K562 (cell line): ENCODE results near the gene IFI6. TPM values are rescaled to one million over a fixed set of nuclear protein-coding genes. Genes with fewer than 3 reads are reported as not detected.
A peak's percentile ranks its signal among the peaks of the same experiment; 100 is the strongest.

Experiments used
- ATAC-seq: fragments of 200-7000 bp; cut with Tn5 transposase; 3 replicates; pipeline ENCODE4 v1.9.1; 2020; ENCODE audit warnings: moderate library complexity
- BruUV-seq: library from RNA; stranded (reverse); fragments of 400-500 nt; replicated peaks from 2 replicates; lab custom pipeline; 2021; lab: Mats Ljungman, UMichigan
- CTCF ChIA-PET: fragments of 300-600 bp; formaldehyde crosslinking; extraction: SDS; loops from one replicate; lab custom pipeline; 2021; ENCODE audit warnings: low intra/inter-chr PET ratio; lab: Yijun Ruan, JAX
- POLR2A ChIA-PET: fragments of 300-600, 350-650 bp; sonication (Branson Sonifier 250); formaldehyde crosslinking; extraction: SDS; loops from one replicate; lab custom pipeline; 2021; ENCODE audit warnings: antibody characterized with exemption, inconsistent platforms; lab: Yijun Ruan, JAX
- DNase-seq, 4 experiments: peaks; one replicate each; pipeline versions ENCODE4 v3.0.0 to v3.0.0-alpha.2; 2011 to 2018; ENCODE audit warnings: low spot score in 3 of 4, mixed read lengths in 3 of 4; ENCODE audit errors: extremely low read depth in 1 of 4
- FAIRE-seq: peaks from 2 replicates; lab custom pipeline; 2011; peaks lifted over from hg19 to GRCh38; lab: Jason Lieb, UNC
- H2AFZ ChIP-seq: 2 replicates; pipeline ENCODE4 v1.6.0; 2011; ENCODE audit warnings: low read depth, low read length, control low read depth, inconsistent platforms
- H3K27ac ChIP-seq: fragments of 200-600 bp; 3 replicates; pipeline ENCODE4 v1.8.0; 2011; ENCODE audit warnings: low read depth, mild to moderate bottlenecking, control low read depth, inconsistent platforms, low read length, moderate library complexity, mixed read lengths; ENCODE audit errors: extremely low read depth
- H3K27me3 ChIP-seq, 2 experiments: fragments of 300-600 bp in 1 of 2; 2 replicates in 1 of 2; 3 replicates in 1 of 2; pipeline versions ENCODE4 v1.6.0 to v1.8.0; 2011; ENCODE audit warnings: inconsistent platforms in 2 of 2, low read length in 2 of 2, mild to moderate bottlenecking in 1 of 2, mixed read lengths in 1 of 2, moderate library complexity in 1 of 2; ENCODE audit not compliant: control insufficient read depth in 2 of 2, insufficient read depth in 2 of 2
- H3K36me3 ChIP-seq: fragments of 300-600 bp; 3 replicates; pipeline ENCODE4 v1.8.0; 2011; ENCODE audit warnings: mild to moderate bottlenecking, low read length, inconsistent platforms; ENCODE audit not compliant: control insufficient read depth, insufficient read depth
- H3K4me1 ChIP-seq, 2 experiments: fragments of 200-600 bp in 1 of 2; replicated peaks in 1 of 2; 2 replicates in 1 of 2; 3 replicates in 1 of 2; pipeline versions ENCODE4 v1.5.1 to v1.8.0; 2011; ENCODE audit warnings: inconsistent platforms in 2 of 2, low read length in 2 of 2, mild to moderate bottlenecking in 1 of 2, mixed read lengths in 1 of 2, moderate library complexity in 1 of 2; ENCODE audit not compliant: control insufficient read depth in 2 of 2, insufficient read depth in 2 of 2
- H3K4me2 ChIP-seq: 2 replicates; pipeline ENCODE4 v1.6.1; 2011; ENCODE audit warnings: low read length, control low read depth, inconsistent platforms, mixed read lengths; ENCODE audit not compliant: insufficient read depth
- H3K4me3 ChIP-seq: fragments of 200-600 bp; sonication (generic), shearing (Covaris generic); 2 replicates; pipeline ENCODE4 v1.5.1; 2016; ENCODE audit warnings: control low read depth, inconsistent platforms
- H3K79me2 ChIP-seq: fragments of 200-600 bp; 3 replicates; pipeline ENCODE4 v1.8.0; 2011; ENCODE audit warnings: low read length, inconsistent platforms; ENCODE audit not compliant: control insufficient read depth, insufficient read depth
- H3K9ac ChIP-seq, 2 experiments: 2 replicates each; pipeline versions ENCODE4 v1.6.0 to v1.6.1; 2011; ENCODE audit warnings: low read depth in 2 of 2, low read length in 2 of 2, control low read depth in 1 of 2, inconsistent platforms in 1 of 2, mild to moderate bottlenecking in 1 of 2, mixed read lengths in 1 of 2; ENCODE audit not compliant: insufficient read depth in 1 of 2
- H3K9me1 ChIP-seq: one replicate; pipeline ENCODE4 v1.6.0; 2011; ENCODE audit warnings: inconsistent platforms, mild to moderate bottlenecking, low read length, moderate library complexity; ENCODE audit not compliant: control insufficient read depth, insufficient read depth
- H3K9me3 ChIP-seq: replicated peaks from 2 replicates; pipeline ENCODE4 v1.5.1; 2011; ENCODE audit warnings: low read depth, low read length, inconsistent platforms; ENCODE audit not compliant: control insufficient read depth, insufficient read depth
- H4K20me1 ChIP-seq: replicated peaks from 2 replicates; pipeline ENCODE4 v1.6.1; 2011; ENCODE audit warnings: low read length, inconsistent platforms, mixed read lengths; ENCODE audit not compliant: control insufficient read depth, insufficient read depth
- ASH1L ChIP-seq: fragments of 450-650 bp; IDR thresholded peaks from 2 replicates; pipeline ENCODE4 v1.6.1; 2018; ENCODE audit warnings: borderline replicate concordance, mild to moderate bottlenecking, low read depth; ENCODE audit not compliant: partially characterized antibody
- CBX1 ChIP-seq: sonication (generic); IDR thresholded peaks from 2 replicates; pipeline ENCODE4 v1.6.1; 2016; ENCODE audit warnings: antibody characterized with exemption, low read depth, mild to moderate bottlenecking
- COPS2 ChIP-seq: fragments of 450-650 bp; conservative IDR thresholded peaks from 2 replicates; pipeline ENCODE4 v1.6.1; 2016; ENCODE audit warnings: mild to moderate bottlenecking, moderate library complexity
- ESRRA ChIP-seq: fragments of 450-650 bp; IDR thresholded peaks from 2 replicates; pipeline ENCODE4 v1.6.1; 2014; ENCODE audit warnings: low read depth, mild to moderate bottlenecking, moderate library complexity, borderline replicate concordance
- FUS ChIP-seq: fragments of 200-400 bp; formaldehyde crosslinking; optimal IDR thresholded peaks from 2 replicates; pipeline ENCODE3; 2017; ENCODE audit warnings: low read depth, low read length
- MLX ChIP-seq, 2 experiments: fragments of 450-650 bp in 1 of 2; sonication (generic) in 1 of 2; formaldehyde crosslinking; conservative IDR thresholded peaks; 2 replicates each; pipeline versions ENCODE4 v1.4.0 to v1.8.1; 2020 to 2022; ENCODE audit warnings: mild to moderate bottlenecking in 1 of 2, missing genetic modification reagents in 1 of 2
- NR3C1 ChIP-seq: sonication (generic); formaldehyde crosslinking; IDR thresholded peaks from 2 replicates; pipeline ENCODE4 v1.8.1; 2022; ENCODE audit warnings: missing genetic modification reagents
- NUFIP1 ChIP-seq: fragments of 450-650 bp; IDR thresholded peaks from 2 replicates; pipeline ENCODE4 v1.6.1; 2018; ENCODE audit not compliant: partially characterized antibody
- PHF20 ChIP-seq: fragments of 450-650 bp; IDR thresholded peaks from 2 replicates; pipeline ENCODE4 v1.6.1; 2018; ENCODE audit not compliant: partially characterized antibody
- PKNOX1 ChIP-seq: fragments of 450-650 bp; IDR thresholded peaks from 2 replicates; pipeline ENCODE4 v1.6.1; 2016
- PREB ChIP-seq: sonication (generic); formaldehyde crosslinking; IDR thresholded peaks from 2 replicates; pipeline ENCODE4 v1.8.1; 2023; ENCODE audit warnings: mild to moderate bottlenecking, missing genetic modification reagents
- SMAD4 ChIP-seq: fragments of 250-450 bp; sonication (Bioruptor Pico); conservative IDR thresholded peaks from 2 replicates; pipeline ENCODE4 v1.8.0; 2021; ENCODE audit warnings: inconsistent platforms, mild to moderate bottlenecking, moderate library complexity
- SP1 ChIP-seq: sonication (generic); formaldehyde crosslinking; IDR thresholded peaks from 2 replicates; pipeline ENCODE4 v1.8.1; 2022; ENCODE audit warnings: mild to moderate bottlenecking, missing genetic modification reagents
- TCF15 ChIP-seq: fragments of 250-450 bp; sonication (Bioruptor Pico); IDR thresholded peaks from 2 replicates; pipeline ENCODE4 v1.8.0; 2022; ENCODE audit warnings: moderate library complexity, mild to moderate bottlenecking, inconsistent platforms
- THAP7 ChIP-seq: fragments of 250-450 bp; sonication (Bioruptor Pico); IDR thresholded peaks from 2 replicates; pipeline ENCODE4 v1.5.0; 2021
- ZC3H8 ChIP-seq: fragments of 450-650 bp; IDR thresholded peaks from 2 replicates; pipeline ENCODE4 v1.6.1; 2017
- ZNF764 ChIP-seq: fragments of 250-450 bp; sonication (Bioruptor Pico); IDR thresholded peaks from 2 replicates; pipeline ENCODE4 v1.4.0; 2020; ENCODE audit warnings: low read depth, mild to moderate bottlenecking, moderate library complexity
- WGBS: fragments of 100-300 bp; shearing (Covaris generic); methylation state at CpG from one replicate; pipeline ENCODE4 v1.1.6; 2016; ENCODE audit warnings: low coverage, mixed read lengths; ENCODE audit not compliant: insufficient coverage; ENCODE audit errors: missing lambda C conversion rate; 5-methylcytosine and 5-hydroxymethylcytosine counted together
- in situ Hi-C: fragments of 300-500 bp; cut with MboI; formaldehyde crosslinking; loops from 4 replicates; pipeline ENCODE4 v1.15.0; 2018; ENCODE audit warnings: inconsistent platforms, mixed read lengths
- intact Hi-C: fragments of 100-400 bp; cut with micrococcal nuclease; formaldehyde crosslinking; loops from 2 replicates; pipeline ENCODE4 v1.14.2; 2022
- polyA plus RNA-seq, 8 experiments: library from polyadenylated mRNA; depleted of rRNA in 4 of 8; stranded (reverse) in 5 of 8; unstranded in 3 of 8; fragments of >200 nt; fragmentation: Nextera tagmentation in 2 of 8; fragmentation: Illumina TruSeq in 1 of 8; extraction: Ambion mirVana in 2 of 8; extraction: Trizol in 1 of 8; gene quantifications; 2 replicates each; pipeline versions ENCODE4 v1.2.1 to v1.2.3, GENCODE V29; 2011 to 2014; ENCODE audit warnings: inconsistent platforms in 1 of 8, missing spikeins in 1 of 8
- total RNA-seq, 7 experiments: library from RNA; depleted of rRNA in 6 of 7; stranded (reverse); fragments of >200 nt in 6 of 7; fragmentation: Illumina TruSeq in 2 of 7; extraction: Trizol in 2 of 7; gene quantifications; 2 replicates each; pipeline versions ENCODE4 v1.2.1 to v1.2.3, GENCODE V29; 2011 to 2021; ENCODE audit warnings: low replicate concordance in 1 of 7

IFI6 gene
- total and polyA plus RNA-seq, 9 of the 15 experiments (the other 6 are each of a cell fraction or from before 2014, with no cell fraction given) = 0.17 to 4.5 (median 2.2) TPM

GRCh38 chr1:27669876-27670275 is 2.1 kb downstream of the IFI6 start:
- peak overlapping the region; percentile 36; the same call in 1 of the 2 replicates for H3K4me2 ChIP-seq
- peaks cover 26 to 30% of the 10 kb centered on the region in 2 experiments for H3K4me1 ChIP-seq
- no peaks in the 10 kb centered on the region for H3K36me3 ChIP-seq
- no peaks in the 10 kb centered on the region for H4K20me1 ChIP-seq
- in situ Hi-C loops (loop anchor here (5.0 kb wide), 1 partner anchor 568 kb away; no protein-coding TSS in a partner anchor), intact Hi-C loops (loop anchor here (5.0 to 10.0 kb wide), 3 partner anchors 162 to 625 kb away; partner anchors contain the start of gene PPP1R8)
- H3K9me3 ChIP-seq = no peaks in the 10 kb centered on the region
- WGBS = 64% methylated on average over 4 of the region's 4 CpGs
- DNase-seq = no peak
- H3K9me1 ChIP-seq = no peaks in the 10 kb centered on the region
- H3K79me2 ChIP-seq = no peaks in the 10 kb centered on the region
- no peak overlapping the region for H3K4me3 ChIP-seq
- H3K9ac ChIP-seq = peak overlapping the region in 1 of 2 experiments; percentile 24; a peak in 1 of 4 replicates
- H3K27me3 ChIP-seq = no peaks in the 10 kb centered on the region
- H2AFZ ChIP-seq = peak overlapping the region; percentile 98
- ATAC-seq = no peak
- no peak overlapping the region for H3K27ac ChIP-seq
- POLR2A ChIA-PET = interaction anchor here (0.6 to 1.1 kb wide), 11 partner anchors 17 to 1115 kb away, joined by 3 to 4 read pairs (median 3); partner anchors contain the start of gene PPP1R8
- no peak for FAIRE-seq
- CTCF ChIA-PET = interaction anchor here (1.0 to 1.4 kb wide), 3 partner anchors 158 to 310 kb away, joined by 3 to 8 read pairs (median 3); no protein-coding TSS in a partner anchor
- BruUV-seq = no TSS peak
- TF ChIP-seq ZC3H8 = no peak
- no peak for TF ChIP-seq PHF20
- TF ChIP-seq FUS = no peak
- no peak for TF ChIP-seq ASH1L
- no peak for TF ChIP-seq MLX (CRISPR knock-in tag; conservative IDR thresholded peaks at IDR 0.05)
- no peak for TF ChIP-seq NUFIP1
- no peak for TF ChIP-seq NR3C1 (CRISPR knock-in tag)
- TF ChIP-seq ZNF764 (CRISPR knock-in tag) = no peak
- no peak for TF ChIP-seq SP1 (CRISPR knock-in tag)
- no peak for TF ChIP-seq COPS2
- TF ChIP-seq CBX1 = no peak
- no peak for TF ChIP-seq ESRRA
- TF ChIP-seq PKNOX1 = no peak
- no peak for TF ChIP-seq TCF15 (CRISPR knock-in tag)
- no peak for TF ChIP-seq PREB
- no peak for TF ChIP-seq SMAD4
- no peak for TF ChIP-seq THAP7 (CRISPR knock-in tag)
